Globus pallidus (tissue), 1 donor: Measurements from ENCODE around the gene CSDE1.

Experiments
- DNase-seq: peaks from one replicate; pipeline ENCODE4 v3.0.0-alpha.2; 2015; ENCODE audit warnings: low spot score

CSDE1 gene

DNA sequence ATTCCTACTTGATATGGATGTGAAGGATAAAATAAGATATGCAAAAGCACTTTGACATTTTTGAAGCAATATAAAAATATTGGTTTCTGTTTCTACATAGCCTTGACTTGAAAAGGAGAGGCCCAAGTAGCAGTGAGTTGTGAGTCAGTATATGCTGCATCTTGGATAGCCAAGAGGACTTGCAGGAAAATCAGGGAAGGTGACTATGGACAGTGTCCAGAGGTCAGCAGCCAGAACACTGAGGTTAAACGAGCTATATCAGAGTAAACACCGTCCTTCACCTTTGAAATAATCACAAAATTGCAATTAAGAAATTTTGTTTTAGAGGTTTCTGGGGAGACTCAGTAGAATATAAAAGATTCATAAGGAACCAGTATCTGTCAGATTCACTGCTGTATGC lies 55.9 kb downstream of the CSDE1 start:
- no peak for DNase-seq

GRCh38 chr1:114700036-114700600 lies 57.7 kb downstream of the CSDE1 start:
- no peak for DNase-seq

- no peak for DNase-seq
Measured at GRCh38 chr1:114696810-114697209, 61.0 kb downstream of the CSDE1 start.

GRCh38 chr1:114695430-114696058 lies 62.2 kb downstream of the CSDE1 start, which contains the start of gene AMPD1:
AMPD1 (minus strand) TSS chr1:114695546; CDS start chr1:114695471, 75 bp downstream.
- DNase-seq, result no peak

DNA sequence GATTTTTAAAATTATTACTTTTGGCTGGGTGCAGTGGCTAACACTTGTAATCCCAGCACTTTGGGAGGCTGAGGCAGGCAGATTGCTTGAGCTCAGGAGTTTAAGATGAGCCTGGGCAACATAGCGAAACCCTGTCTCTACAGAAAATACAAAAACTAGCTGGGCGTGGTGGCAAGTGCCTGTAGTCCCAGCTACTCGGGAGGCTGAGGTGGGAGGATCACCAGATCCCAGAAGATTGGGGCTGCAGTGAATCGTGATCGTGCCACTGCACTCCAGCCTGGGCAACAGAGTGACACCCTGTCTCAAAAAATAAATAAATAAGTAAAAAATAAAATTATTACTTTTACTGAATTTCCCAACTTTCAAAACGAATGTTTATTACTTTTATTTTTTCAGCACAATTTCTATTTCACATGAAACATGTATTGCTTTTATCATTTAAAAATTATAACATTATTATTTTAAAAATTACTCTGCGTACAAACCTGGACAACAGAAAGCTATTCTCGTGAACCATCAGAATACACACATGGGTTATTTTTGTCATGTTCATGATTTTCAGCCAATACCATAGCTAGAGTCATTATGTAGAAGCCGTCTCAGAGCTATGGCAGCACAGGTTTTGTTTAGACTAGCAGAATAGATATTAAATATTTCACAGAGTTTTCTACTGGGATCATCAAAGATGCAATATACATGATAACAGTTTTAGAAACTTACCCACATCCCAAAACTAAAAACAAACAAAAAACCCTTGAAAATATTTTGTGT lies 63.1 kb downstream of the CSDE1 start:
- no peak for DNase-seq

- no peak for DNase-seq
Measured at GRCh38 chr1:114692947-114693346, 64.8 kb downstream of the CSDE1 start.

DNA sequence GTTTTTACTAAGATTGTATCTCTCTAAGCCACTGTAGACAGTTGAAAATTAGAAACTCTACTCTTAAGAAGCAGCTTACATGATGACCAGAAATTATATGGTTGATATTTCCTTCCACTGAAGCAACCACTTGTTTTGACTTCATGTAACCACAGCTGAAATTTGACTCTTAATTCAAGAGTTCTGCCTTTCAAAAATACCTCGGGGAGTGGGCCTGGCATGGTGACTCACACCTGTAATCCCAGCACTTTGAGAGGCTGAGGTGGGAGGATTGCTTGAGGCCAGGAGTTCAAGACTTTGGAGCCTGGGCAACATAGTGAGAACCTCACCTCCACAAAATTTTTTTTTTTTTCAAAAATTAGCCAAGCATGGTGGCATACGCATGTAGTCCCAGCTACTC lies 66.7 kb downstream of the CSDE1 start:
- DNase-seq, result no peak

GRCh38 chr1:114690148-114690547 lies 67.6 kb downstream of the CSDE1 start:
- DNase-seq, result no peak

GRCh38 chr1:114688526-114688925 lies 69.3 kb downstream of the CSDE1 start:
- DNase-seq, result no peak

DNA sequence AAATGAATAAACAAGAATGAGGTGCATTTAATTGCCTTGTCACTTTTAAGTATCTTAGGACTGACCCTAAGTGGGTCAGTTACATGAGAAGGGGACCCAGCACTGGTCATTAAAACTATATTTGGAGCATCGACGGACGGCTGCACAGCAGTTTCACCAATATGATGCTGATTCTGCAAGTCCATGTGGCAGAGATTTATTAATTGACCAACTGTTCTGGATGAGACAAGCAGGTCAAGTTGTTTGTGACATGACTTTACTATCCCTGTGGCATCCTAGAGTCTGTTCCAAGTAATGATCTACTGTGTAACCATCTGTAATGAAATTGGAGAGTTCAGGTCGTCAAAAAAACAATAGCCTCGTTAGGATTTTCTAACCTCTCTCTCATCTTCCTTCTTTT lies 71.9 kb downstream of the CSDE1 start:
- no peak for DNase-seq

GRCh38 chr1:114677691-114678090 lies 80.1 kb downstream of the CSDE1 start:
- DNase-seq, result no peak

DNA sequence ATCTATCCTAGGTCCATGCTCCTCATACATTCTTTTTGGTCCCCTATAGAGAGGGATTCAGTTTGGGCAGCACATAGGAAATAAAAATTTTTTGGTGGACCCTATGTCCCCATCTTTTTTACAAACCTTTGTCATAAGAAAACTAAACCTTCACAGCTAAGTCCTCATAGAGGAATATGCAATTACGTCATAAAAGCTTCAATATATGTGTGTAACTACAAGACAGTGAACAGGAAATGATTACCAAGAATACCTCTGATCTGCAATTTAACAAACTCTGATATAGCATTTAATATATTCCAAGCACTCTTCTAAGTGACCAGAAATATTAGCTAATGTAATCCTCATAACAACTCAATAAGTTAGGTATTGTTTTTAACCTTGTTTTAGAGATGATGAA lies 81.7 kb downstream of the CSDE1 start:
- no peak for DNase-seq

- DNase-seq, result no peak
Measured at GRCh38 chr1:114671939-114672275, 85.9 kb downstream of the CSDE1 start.

DNA sequence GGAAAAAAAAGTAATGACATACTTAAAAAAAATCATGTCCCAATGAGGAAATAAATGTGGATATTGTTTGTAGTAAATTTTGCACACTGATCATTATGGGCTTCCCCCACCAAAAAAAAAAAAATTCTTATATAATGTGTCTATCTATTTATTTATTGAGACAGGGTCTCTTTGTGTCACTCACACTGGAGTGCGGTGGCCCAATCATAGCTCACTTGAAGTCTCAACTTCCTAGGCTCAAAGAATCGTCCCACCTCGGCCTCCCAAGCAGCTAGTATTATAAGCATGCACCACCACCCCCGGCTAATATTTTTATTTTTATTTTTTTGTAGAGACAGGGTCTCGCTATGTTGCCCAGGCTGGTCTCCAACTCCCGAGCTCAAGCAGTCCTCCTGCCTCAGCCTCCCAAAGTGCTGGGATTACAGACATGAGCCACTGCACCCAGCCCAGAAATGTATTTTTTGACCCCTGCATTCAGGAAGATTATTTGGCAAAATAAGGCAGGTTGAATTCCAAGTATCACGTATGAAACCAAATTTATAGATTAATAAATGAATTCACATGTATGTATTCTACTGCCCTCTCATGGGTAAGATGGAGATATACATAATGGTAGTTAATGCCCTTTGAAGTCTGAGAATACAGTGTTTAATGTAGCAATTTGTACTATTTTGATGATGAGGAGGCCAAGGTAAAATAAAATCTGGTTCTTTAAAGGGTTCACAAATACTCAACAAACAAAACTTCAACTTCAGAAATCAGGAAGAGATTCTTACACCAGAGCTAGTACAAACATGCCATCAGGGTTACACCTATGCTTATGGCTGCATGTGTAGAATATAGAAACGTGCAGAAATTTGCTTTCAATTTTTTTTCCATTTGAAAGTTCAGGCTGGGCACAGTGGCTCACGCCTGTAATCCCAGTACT lies 86.5 kb downstream of the CSDE1 start:
- DNase-seq, result no peak

- peak; percentile 88 for DNase-seq
Measured at GRCh38 chr1:114670083-114671010, 87.4 kb downstream of the CSDE1 start.

- no peak for DNase-seq
Measured at GRCh38 chr1:114669562-114670082, 88.2 kb downstream of the CSDE1 start, which contains the start of gene DENND2C. DENND2C (minus strand) TSS chr1:114670049; CDS start chr1:114625984, 44,065 bp downstream.

- no peak for DNase-seq
Measured at GRCh38 chr1:114668784-114669561, 88.8 kb downstream of the CSDE1 start.

GRCh38 chr1:114668373-114668772 lies 89.4 kb downstream of the CSDE1 start:
- no peak for DNase-seq

GRCh38 chr1:114666954-114667353 lies 90.8 kb downstream of the CSDE1 start:
- DNase-seq, result no peak
